ENCODE data around the gene ACTL10.

Gene ACTL10

DNA sequence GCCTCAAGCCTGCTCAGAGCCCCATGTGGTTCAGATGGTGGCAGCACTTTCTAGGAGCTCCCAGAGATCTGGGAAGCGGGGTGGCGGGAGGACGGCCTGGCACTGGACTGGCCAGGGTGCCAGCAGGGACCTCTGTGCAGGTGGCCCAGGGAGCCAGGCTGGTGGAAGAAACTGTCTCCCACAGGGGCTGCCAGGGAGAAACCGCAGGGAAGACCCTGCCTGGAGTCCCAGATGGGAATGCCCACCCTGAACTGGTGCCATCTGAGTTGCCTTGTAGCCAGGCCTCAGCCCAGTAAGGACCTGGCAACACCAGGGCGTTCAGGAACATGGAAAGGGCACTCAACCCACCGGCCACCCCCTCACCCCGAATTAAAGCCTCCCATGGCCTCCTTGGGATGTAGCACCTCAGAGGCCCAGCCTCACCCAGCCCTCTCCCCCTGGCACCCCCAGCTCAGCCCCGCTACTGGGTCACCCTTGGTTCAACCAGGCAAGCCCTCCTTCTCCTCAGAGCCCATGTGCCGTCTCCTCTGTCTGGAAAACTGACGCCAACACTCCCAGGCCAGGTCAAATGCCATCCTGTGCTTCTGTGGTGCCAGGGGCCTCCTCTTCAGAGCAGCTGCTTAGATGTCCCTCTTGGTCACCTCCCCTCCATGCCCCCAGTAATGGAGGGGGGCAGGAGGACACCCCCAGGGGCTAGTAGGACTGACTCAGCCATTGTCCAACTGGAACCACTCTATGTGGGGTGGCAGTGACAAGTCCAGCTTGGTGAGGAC, 10.5 kb upstream of the ACTL10 start:
- no peak overlapping the region for H3K18ac ChIP-seq (ENCODE audit: low read length)
- H4K8ac ChIP-seq (ENCODE audit: low read depth, low read length) = no peak overlapping the region
- no peak overlapping the region for H2AK5ac ChIP-seq (ENCODE audit: low read length)
- H3K4ac ChIP-seq (ENCODE audit: low read depth, low read length) = no peak overlapping the region
- H3K9ac ChIP-seq (ENCODE audit: low read length) = no peak overlapping the region
- no peak overlapping the region for H4K12ac ChIP-seq (ENCODE audit: low read depth, low read length)
- peaks cover 2% of the 10 kb centered on the region for H3K9me3 ChIP-seq (ENCODE audit: insufficient read depth, low read depth, low read length)
- H4K91ac ChIP-seq (ENCODE audit: low read depth, low read length) = no peak overlapping the region
- no peak overlapping the region for H3K27ac ChIP-seq (ENCODE audit: low read depth, low read length)
- H2AFZ ChIP-seq (ENCODE audit: insufficient read depth, low read length, poor library complexity) = no peak overlapping the region
- no peak overlapping the region for H3K4me3 ChIP-seq (ENCODE audit: low read depth, low read length)
- no peak overlapping the region for H2BK5ac ChIP-seq (ENCODE audit: low read depth, low read length, poor library complexity)
- no peak overlapping the region for H3K4me2 ChIP-seq (ENCODE audit: low read length)
- H3K27me3 ChIP-seq (ENCODE audit: insufficient read depth, low read length) = no peaks in the 10 kb centered on the region
- no peak overlapping the region for H2BK120ac ChIP-seq (ENCODE audit: insufficient read depth, low read length, poor library complexity)
- no peak overlapping the region for H3K14ac ChIP-seq (ENCODE audit: low read length)
- H3K4me1 ChIP-seq (ENCODE audit: control insufficient read depth in 1 of 2, insufficient read depth in 2 of 2, low read length in 2 of 2) = peaks cover 7% of the 10 kb centered on the region in 2 experiments
- no CpG with 5 or more reads among the region's 10 CpGs for WGBS (ENCODE audit: extremely low coverage, insufficient coverage, insufficient read length)
- no peaks in the 10 kb centered on the region for H3K79me1 ChIP-seq (ENCODE audit: low read length)
- H3K36me3 ChIP-seq (ENCODE audit: control insufficient read depth in 1 of 2, insufficient read depth in 2 of 2, low read length in 2 of 2) = peaks cover 36 to 41% of the 10 kb centered on the region in 2 experiments
- DNase-seq = no peak
- no peaks in the 10 kb centered on the region for H3K79me2 ChIP-seq (ENCODE audit: control insufficient read depth, insufficient read depth, low read length, poor library complexity)
- H2BK12ac ChIP-seq (ENCODE audit: low read length) = no peak overlapping the region
- no peak overlapping the region for H3K23ac ChIP-seq (ENCODE audit: low read length)

- H3K4me3 ChIP-seq (ENCODE audit: low read depth, low read length) = no peak overlapping the region
- no peak overlapping the region for H3K14ac ChIP-seq (ENCODE audit: low read length)
- H3K9me3 ChIP-seq (ENCODE audit: insufficient read depth, low read depth, low read length) = peaks cover 2% of the 10 kb centered on the region
- no peak overlapping the region for H3K9ac ChIP-seq (ENCODE audit: low read length)
- H3K23ac ChIP-seq (ENCODE audit: low read length) = no peak overlapping the region
- H2BK5ac ChIP-seq (ENCODE audit: low read depth, low read length, poor library complexity) = no peak overlapping the region
- no peak overlapping the region for H3K4me2 ChIP-seq (ENCODE audit: low read length)
- H2BK120ac ChIP-seq (ENCODE audit: insufficient read depth, low read length, poor library complexity) = no peak overlapping the region
- H3K79me1 ChIP-seq (ENCODE audit: low read length) = no peaks in the 10 kb centered on the region
- no peaks in the 10 kb centered on the region for H3K79me2 ChIP-seq (ENCODE audit: control insufficient read depth, insufficient read depth, low read length, poor library complexity)
- H2AK5ac ChIP-seq (ENCODE audit: low read length) = no peak overlapping the region
- DNase-seq = no peak
- no peak overlapping the region for H4K8ac ChIP-seq (ENCODE audit: low read depth, low read length)
- no peak overlapping the region for H4K12ac ChIP-seq (ENCODE audit: low read depth, low read length)
- H3K27ac ChIP-seq (ENCODE audit: low read depth, low read length) = no peak overlapping the region
- H3K27me3 ChIP-seq (ENCODE audit: insufficient read depth, low read length) = no peaks in the 10 kb centered on the region
- peaks cover 36 to 41% of the 10 kb centered on the region in 2 experiments for H3K36me3 ChIP-seq (ENCODE audit: control insufficient read depth in 1 of 2, insufficient read depth in 2 of 2, low read length in 2 of 2)
- peaks cover 7% of the 10 kb centered on the region in 2 experiments for H3K4me1 ChIP-seq (ENCODE audit: control insufficient read depth in 1 of 2, insufficient read depth in 2 of 2, low read length in 2 of 2)
- H2AFZ ChIP-seq (ENCODE audit: insufficient read depth, low read length, poor library complexity) = no peak overlapping the region
- no CpG with 5 or more reads among the region's 17 CpGs for WGBS (ENCODE audit: extremely low coverage, insufficient coverage, insufficient read length)
- no peak overlapping the region for H2BK12ac ChIP-seq (ENCODE audit: low read length)
- H4K91ac ChIP-seq (ENCODE audit: low read depth, low read length) = no peak overlapping the region
- H3K18ac ChIP-seq (ENCODE audit: low read length) = no peak overlapping the region
- no peak overlapping the region for H3K4ac ChIP-seq (ENCODE audit: low read depth, low read length)
Observed at GRCh38 chr20:33656783-33657703, 9.7 kb upstream of the ACTL10 start.

DNA sequence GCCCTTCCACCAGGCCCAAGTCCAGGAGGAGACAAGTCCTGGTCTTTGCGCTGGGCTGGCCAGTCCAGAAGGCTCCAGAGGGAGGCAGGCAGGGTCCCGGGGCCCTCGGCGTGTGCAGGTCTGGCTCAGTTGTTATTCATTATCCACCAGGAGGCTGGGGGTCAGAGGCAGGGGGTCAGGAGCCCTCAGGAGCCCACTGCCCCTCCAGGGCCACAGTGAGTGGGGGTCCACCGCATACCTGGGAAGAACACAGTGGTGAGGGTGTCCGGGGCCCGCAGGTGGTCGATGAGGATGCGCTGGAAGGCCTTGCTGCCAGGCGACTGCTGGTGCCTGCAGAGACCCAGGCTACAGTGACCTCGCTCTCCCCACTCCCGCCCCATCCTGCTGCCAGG, 9.0 kb upstream of the ACTL10 start:
- Histone ChIP-seq H4K12ac (ENCODE audit: low read depth, low read length) (no peak overlapping the region), H2AFZ (ENCODE audit: insufficient read depth, low read length, poor library complexity) (no peak overlapping the region), H3K4me2 (ENCODE audit: low read length) (no peak overlapping the region), H4K91ac (ENCODE audit: low read depth, low read length) (no peak overlapping the region), H3K9ac (ENCODE audit: low read length) (no peak overlapping the region), H3K4me3 (ENCODE audit: low read depth, low read length) (no peak overlapping the region), H3K79me2 (ENCODE audit: control insufficient read depth, insufficient read depth, low read length, poor library complexity) (no peaks in the 10 kb centered on the region), H3K79me1 (ENCODE audit: low read length) (no peaks in the 10 kb centered on the region), H4K8ac (ENCODE audit: low read depth, low read length) (no peak overlapping the region), H3K27me3 (ENCODE audit: insufficient read depth, low read length) (no peaks in the 10 kb centered on the region), H3K4me1 (ENCODE audit: control insufficient read depth in 1 of 2, insufficient read depth in 2 of 2, low read length in 2 of 2) (peaks cover 7 to 8% of the 10 kb centered on the region in 2 experiments), H3K9me3 (ENCODE audit: insufficient read depth, low read depth, low read length) (peaks cover 2% of the 10 kb centered on the region), H3K36me3 (ENCODE audit: control insufficient read depth in 1 of 2, insufficient read depth in 2 of 2, low read length in 2 of 2) (peaks cover 36 to 41% of the 10 kb centered on the region in 2 experiments), H2BK120ac (ENCODE audit: insufficient read depth, low read length, poor library complexity) (no peak overlapping the region), H3K27ac (ENCODE audit: low read depth, low read length) (no peak overlapping the region), H3K14ac (ENCODE audit: low read length) (no peak overlapping the region), H3K18ac (ENCODE audit: low read length) (no peak overlapping the region), H3K4ac (ENCODE audit: low read depth, low read length) (no peak overlapping the region), H2BK12ac (ENCODE audit: low read length) (no peak overlapping the region), H2AK5ac (ENCODE audit: low read length) (no peak overlapping the region), H3K23ac (ENCODE audit: low read length) (no peak overlapping the region), H2BK5ac (ENCODE audit: low read depth, low read length, poor library complexity) (no peak overlapping the region)
- no peak for DNase-seq
- no CpG with 5 or more reads among the region's 12 CpGs for WGBS (ENCODE audit: extremely low coverage, insufficient coverage, insufficient read length)

DNA sequence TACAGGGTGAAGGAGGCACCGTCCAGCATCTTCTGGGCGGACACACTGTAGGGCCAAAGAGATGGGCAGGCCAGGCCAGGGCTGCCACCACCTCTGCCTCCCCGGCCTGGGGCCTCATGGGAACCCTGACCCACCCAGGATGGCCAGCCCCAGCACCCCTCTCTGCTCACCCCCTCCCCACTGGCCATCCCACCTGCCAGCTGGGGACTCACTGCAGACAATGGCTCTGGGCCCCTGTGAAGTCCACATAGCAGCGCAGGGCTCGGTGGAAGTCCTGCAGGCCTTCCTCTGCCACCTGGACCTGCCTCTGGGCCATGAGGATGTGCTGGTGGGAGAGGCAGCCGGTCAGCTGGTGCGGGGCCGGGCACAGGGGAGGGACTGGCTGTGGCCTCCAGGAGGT, 8.2 kb upstream of the ACTL10 start:
- Histone ChIP-seq H3K36me3 (ENCODE audit: control insufficient read depth in 1 of 2, insufficient read depth in 2 of 2, low read length in 2 of 2) (peaks cover 36 to 41% of the 10 kb centered on the region in 2 experiments), H4K8ac (ENCODE audit: low read depth, low read length) (no peak overlapping the region), H3K79me1 (ENCODE audit: low read length) (peaks cover 6% of the 10 kb centered on the region), H3K23ac (ENCODE audit: low read length) (no peak overlapping the region), H3K4me1 (ENCODE audit: control insufficient read depth in 1 of 2, insufficient read depth in 2 of 2, low read length in 2 of 2) (peaks cover 10 to 12% of the 10 kb centered on the region in 2 experiments), H3K9me3 (ENCODE audit: insufficient read depth, low read depth, low read length) (peaks cover 2% of the 10 kb centered on the region), H2BK5ac (ENCODE audit: low read depth, low read length, poor library complexity) (no peak overlapping the region), H3K14ac (ENCODE audit: low read length) (no peak overlapping the region), H3K9ac (ENCODE audit: low read length) (no peak overlapping the region), H3K4me2 (ENCODE audit: low read length) (no peak overlapping the region), H3K79me2 (ENCODE audit: control insufficient read depth, insufficient read depth, low read length, poor library complexity) (peaks cover 3% of the 10 kb centered on the region), H3K27me3 (ENCODE audit: insufficient read depth, low read length) (no peaks in the 10 kb centered on the region), H4K91ac (ENCODE audit: low read depth, low read length) (no peak overlapping the region), H3K27ac (ENCODE audit: low read depth, low read length) (no peak overlapping the region), H3K4me3 (ENCODE audit: low read depth, low read length) (no peak overlapping the region), H2AFZ (ENCODE audit: insufficient read depth, low read length, poor library complexity) (no peak overlapping the region), H2BK120ac (ENCODE audit: insufficient read depth, low read length, poor library complexity) (no peak overlapping the region), H3K18ac (ENCODE audit: low read length) (no peak overlapping the region), H4K12ac (ENCODE audit: low read depth, low read length) (no peak overlapping the region), H3K4ac (ENCODE audit: low read depth, low read length) (no peak overlapping the region), H2AK5ac (ENCODE audit: low read length) (no peak overlapping the region), H2BK12ac (ENCODE audit: low read length) (no peak overlapping the region)
- no peak for DNase-seq
- WGBS (ENCODE audit: extremely low coverage, insufficient coverage, insufficient read length) = no CpG with 5 or more reads among the region's 8 CpGs
